GM19239 (cell line): Measurements from ENCODE around the gene RAB11A.

Experiments used
- DNase-seq: peaks from one replicate; pipeline ENCODE4 v3.0.0; 2011; ENCODE audit warnings: low spot score; ENCODE audit not compliant: insufficient read length
- FAIRE-seq: peaks from 2 replicates; lab custom pipeline; 2011; peaks lifted over from hg19 to GRCh38; lab: Jason Lieb, UNC

Gene RAB11A

GRCh38 chr15:65881766-65882434 is 12.6 kb downstream of the RAB11A start:
- no peak for DNase-seq
- peak; percentile 82 for FAIRE-seq

- DNase-seq (no peak), FAIRE-seq (no peak)
Measured at GRCh38 chr15:65883571-65883970, 14.3 kb downstream of the RAB11A start.

GRCh38 chr15:65884511-65884910 is 15.2 kb downstream of the RAB11A start:
- no peak for DNase-seq
- no peak for FAIRE-seq

- no peak for FAIRE-seq
- no peak for DNase-seq
Measured at GRCh38 chr15:65885668-65886218, 16.5 kb downstream of the RAB11A start.

GRCh38 chr15:65887565-65887964 is 18.3 kb downstream of the RAB11A start:
- DNase-seq, result no peak
- peak; percentile 82 for FAIRE-seq

- FAIRE-seq (peak; percentile 78), DNase-seq (no peak)
Measured at GRCh38 chr15:65888981-65889380, 19.7 kb downstream of the RAB11A start.

GRCh38 chr15:65893060-65893459 is 23.8 kb downstream of the RAB11A start:
- FAIRE-seq, result no peak

GRCh38 chr15:65896236-65896635 is 26.9 kb downstream of the RAB11A start:
- DNase-seq, result no peak
- no peak for FAIRE-seq

More at GRCh38 chr15:65893060-65893459, 23.8 kb downstream of the RAB11A start:
- no peak for DNase-seq

- no peak for FAIRE-seq
- no peak for DNase-seq
Measured at GRCh38 chr15:65900488-65900887, 31.2 kb downstream of the RAB11A start.

GRCh38 chr15:65901336-65901735 is 32.0 kb downstream of the RAB11A start:
- FAIRE-seq (peak; percentile 26), DNase-seq (no peak)

- DNase-seq (no peak), FAIRE-seq (peak; percentile 11)
Measured at GRCh38 chr15:65901836-65902235, 32.5 kb downstream of the RAB11A start.

GRCh38 chr15:65902373-65902772 is 33.1 kb downstream of the RAB11A start:
- FAIRE-seq, result peak; percentile 93
- peak; percentile 59 for DNase-seq

- no peak for DNase-seq
- peak; percentile 26 for FAIRE-seq
Measured at GRCh38 chr15:65903296-65904073, 34.2 kb downstream of the RAB11A start.

- no peak for FAIRE-seq
- no peak for DNase-seq
Measured at GRCh38 chr15:65904301-65904700, 35.0 kb downstream of the RAB11A start.

- FAIRE-seq, result no peak
Measured at GRCh38 chr15:65906396-65906795, 37.1 kb downstream of the RAB11A start.

GRCh38 chr15:65907661-65908060 is 38.4 kb downstream of the RAB11A start:
- DNase-seq (no peak), FAIRE-seq (no peak)

More at GRCh38 chr15:65906396-65906795, 37.1 kb downstream of the RAB11A start:
- DNase-seq, result no peak

- DNase-seq (no peak), FAIRE-seq (no peak)
Measured at GRCh38 chr15:65908876-65909275, 39.6 kb downstream of the RAB11A start.

GRCh38 chr15:65909831-65910230 is 40.5 kb downstream of the RAB11A start:
- DNase-seq (no peak), FAIRE-seq (no peak)

- DNase-seq (no peak), FAIRE-seq (no peak)
Measured at GRCh38 chr15:65910341-65910740, 41.0 kb downstream of the RAB11A start.

- DNase-seq, result no peak
- no peak for FAIRE-seq
Measured at GRCh38 chr15:65912235-65912634, 42.9 kb downstream of the RAB11A start.

- no peak for FAIRE-seq
- DNase-seq, result no peak
Measured at GRCh38 chr15:65913631-65914199, 44.4 kb downstream of the RAB11A start.
